ENCODE data around the gene BRD9. TPM values are rescaled to one million over a fixed set of nuclear protein-coding genes. Genes with fewer than 3 reads are reported as not detected.
A peak's percentile ranks its signal among the peaks of the same experiment; 100 is the strongest.
"Not testable (repeated sequence)": the region's sequence is repeated elsewhere in the genome, so short reads cannot be mapped to it uniquely, and the experiment has no call there.

The BRD9 gene
- total and polyA plus RNA-seq, 10 donors: 26.5 to 82.9 (median 39.1) TPM

DNA sequence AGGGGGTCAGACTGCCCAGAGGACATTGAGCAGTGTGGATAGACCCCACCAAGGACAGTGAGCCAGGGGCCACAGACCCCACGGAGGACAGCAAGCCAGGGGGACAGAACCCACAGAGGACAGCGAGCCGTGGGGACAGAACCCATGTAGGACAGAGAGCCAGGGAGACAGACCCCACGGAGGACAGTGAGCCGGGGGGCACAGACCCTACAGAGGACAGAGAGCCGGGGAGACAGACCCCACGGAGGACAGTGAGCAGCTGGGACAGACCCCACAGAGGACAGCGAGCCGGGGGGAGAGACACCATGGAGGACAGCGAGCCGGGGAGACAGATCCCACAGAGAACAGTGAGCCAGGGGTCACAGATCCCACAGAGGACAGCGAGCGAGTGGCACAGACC, 38.4 kb downstream of the BRD9 start:
- 83 to 89% (median 85%) methylated on average over 13 of the region's 13 CpGs for WGBS, 5 donors
- peak; percentile 51 for DNase-seq

DNA sequence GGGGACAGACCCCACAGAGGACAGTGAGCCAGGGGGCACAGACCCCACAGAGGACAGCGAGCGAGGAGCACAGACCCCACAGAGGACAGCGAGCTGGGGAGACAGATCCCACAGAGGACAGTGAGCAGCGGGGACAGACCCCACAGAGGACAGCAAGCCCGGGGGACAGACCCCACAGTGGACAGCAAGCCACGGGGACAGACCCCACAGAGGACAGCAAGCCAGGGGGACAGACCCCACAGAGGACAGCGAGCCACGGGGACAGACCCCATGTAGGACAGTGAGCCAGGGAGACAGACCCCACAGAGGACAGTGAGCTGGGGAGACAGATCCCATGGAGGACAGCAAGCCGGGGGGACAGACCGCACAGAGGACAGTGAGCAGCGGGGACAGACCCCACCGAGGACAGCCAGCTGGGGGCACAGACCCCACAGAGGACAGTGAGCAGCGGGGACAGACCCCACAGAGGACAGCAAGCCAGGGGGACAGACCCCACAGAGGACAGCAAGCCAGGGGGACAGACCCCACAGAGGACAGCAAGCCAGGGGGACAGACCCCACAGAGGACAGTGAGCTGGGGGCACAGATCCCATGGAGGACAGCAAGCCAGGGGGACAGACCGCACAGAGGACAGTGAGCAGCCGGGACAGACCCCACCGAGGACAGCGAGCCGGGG, 39.0 kb downstream of the BRD9 start:
- H3K4me1 ChIP-seq; H3K9me3 ChIP-seq; DNase-seq; H3K27ac ChIP-seq; intact Hi-C loops (cut with DNase I; ENCODE audit: low total_unique reads); H3K4me3 ChIP-seq; H3K36me3 ChIP-seq: not testable (repeated sequence)
- 87 to 94% (median 89%) methylated on average over 16 to 18 of the region's 18 CpGs for WGBS, 5 donors
- peaks cover 0 to 41% (median 3%) of the 10 kb centered on the region in 7 donors for H3K27me3 ChIP-seq (replicated peaks in 1 of 7)

More for the DNA sequence above, 38.4 kb downstream of the BRD9 start:
- no peaks in the 10 kb centered on the region for H3K9me3 ChIP-seq
- no peak overlapping the region for H3K27ac ChIP-seq
- H3K4me1 ChIP-seq: no peaks in the 10 kb centered on the region
- H3K4me3 ChIP-seq: no peak overlapping the region
- H3K36me3 ChIP-seq: peaks cover 0 to 8% (median 0%) of the 10 kb centered on the region in 6 donors
- TF ChIP-seq, protein P1, sequence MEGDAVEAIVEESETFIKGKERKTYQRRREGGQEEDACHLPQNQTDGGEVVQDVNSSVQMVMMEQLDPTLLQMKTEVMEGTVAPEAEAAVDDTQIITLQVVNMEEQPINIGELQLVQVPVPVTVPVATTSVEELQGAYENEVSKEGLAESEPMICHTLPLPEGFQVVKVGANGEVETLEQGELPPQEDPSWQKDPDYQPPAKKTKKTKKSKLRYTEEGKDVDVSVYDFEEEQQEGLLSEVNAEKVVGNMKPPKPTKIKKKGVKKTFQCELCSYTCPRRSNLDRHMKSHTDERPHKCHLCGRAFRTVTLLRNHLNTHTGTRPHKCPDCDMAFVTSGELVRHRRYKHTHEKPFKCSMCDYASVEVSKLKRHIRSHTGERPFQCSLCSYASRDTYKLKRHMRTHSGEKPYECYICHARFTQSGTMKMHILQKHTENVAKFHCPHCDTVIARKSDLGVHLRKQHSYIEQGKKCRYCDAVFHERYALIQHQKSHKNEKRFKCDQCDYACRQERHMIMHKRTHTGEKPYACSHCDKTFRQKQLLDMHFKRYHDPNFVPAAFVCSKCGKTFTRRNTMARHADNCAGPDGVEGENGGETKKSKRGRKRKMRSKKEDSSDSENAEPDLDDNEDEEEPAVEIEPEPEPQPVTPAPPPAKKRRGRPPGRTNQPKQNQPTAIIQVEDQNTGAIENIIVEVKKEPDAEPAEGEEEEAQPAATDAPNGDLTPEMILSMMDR (IDR thresholded peaks at IDR 0.05 in 8 of 11, conservative IDR thresholded peaks at IDR 0.05 in 3 of 11): no peak
- TF ChIP-seq POLR2A (IDR thresholded peaks at IDR 0.05) (no peak), POLR2AphosphoS5 (IDR thresholded peaks at IDR 0.05) (no peak)
- intact Hi-C loops (cut with DNase I; ENCODE audit: low total_unique reads): no loop called here
- H3K27me3 ChIP-seq (replicated peaks in 1 of 7): peaks cover 0 to 40% (median 3%) of the 10 kb centered on the region in 7 donors

DNA sequence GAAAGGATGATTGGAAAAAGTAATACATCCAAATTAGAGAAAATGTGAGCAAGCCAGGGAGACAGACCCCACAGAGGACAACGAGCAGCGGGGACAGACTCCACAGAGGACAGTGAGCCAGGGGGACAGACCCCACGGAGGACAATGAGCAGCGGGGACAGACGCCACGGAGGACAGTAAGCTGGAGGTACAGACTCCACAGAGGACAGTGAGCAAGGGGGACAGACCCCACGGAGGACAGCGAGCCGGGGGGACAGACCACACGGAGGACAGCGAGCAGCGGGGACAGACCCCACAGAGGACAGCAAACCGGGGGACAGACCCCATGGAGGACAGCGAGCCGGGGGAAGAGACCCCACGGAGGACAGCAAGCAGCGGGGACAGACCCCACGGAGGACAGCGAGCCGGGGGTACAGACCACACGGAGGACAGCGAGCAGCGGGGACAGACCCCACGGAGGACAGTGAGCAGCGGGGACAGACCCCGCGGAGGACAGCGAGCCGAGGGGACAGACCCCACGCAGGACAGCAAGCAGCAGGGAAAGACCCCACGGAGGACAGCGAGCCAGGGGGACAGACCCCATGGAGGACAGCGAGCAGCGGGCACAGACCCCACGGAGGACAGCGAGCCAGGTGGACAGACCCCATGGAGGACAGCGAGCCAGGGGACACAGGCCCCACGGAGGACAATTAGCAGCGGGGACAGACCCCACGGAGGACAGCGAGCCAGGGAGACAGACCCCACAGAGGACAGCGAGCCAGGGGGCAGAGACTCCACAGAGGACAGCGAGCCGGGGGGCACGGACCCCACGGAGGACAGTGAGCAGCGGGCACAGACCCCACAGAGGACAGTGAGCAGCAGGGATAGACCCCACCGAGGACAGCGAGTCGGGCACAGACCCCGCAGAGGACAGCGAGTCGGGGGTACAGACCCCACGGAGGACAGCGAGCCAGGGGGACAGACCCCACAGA, 39.9 kb downstream of the BRD9 start:
- Histone ChIP-seq H3K9me3 (no peaks in the 10 kb centered on the region), H3K36me3 (no peaks in the 10 kb centered on the region), H3K27ac (no peak overlapping the region), H3K4me3 (no peak overlapping the region), H3K27me3 (replicated peaks in 1 of 7) (peaks cover 0 to 41% (median 3%) of the 10 kb centered on the region in 7 donors), H3K4me1 (no peaks in the 10 kb centered on the region)
- peak; percentile 41 for DNase-seq
- TF ChIP-seq POLR2AphosphoS5 (IDR thresholded peaks at IDR 0.05) (no peak), POLR2A (IDR thresholded peaks at IDR 0.05) (no peak)
- TF ChIP-seq, protein P1 (IDR thresholded peaks at IDR 0.05 in 8 of 11, conservative IDR thresholded peaks at IDR 0.05 in 3 of 11): no peak
- WGBS, 5 donors: 91 to 95% (median 92%) methylated on average over 55 of the region's 55 CpGs
- intact Hi-C loops (cut with DNase I; ENCODE audit: low total_unique reads): no loop called here

DNA sequence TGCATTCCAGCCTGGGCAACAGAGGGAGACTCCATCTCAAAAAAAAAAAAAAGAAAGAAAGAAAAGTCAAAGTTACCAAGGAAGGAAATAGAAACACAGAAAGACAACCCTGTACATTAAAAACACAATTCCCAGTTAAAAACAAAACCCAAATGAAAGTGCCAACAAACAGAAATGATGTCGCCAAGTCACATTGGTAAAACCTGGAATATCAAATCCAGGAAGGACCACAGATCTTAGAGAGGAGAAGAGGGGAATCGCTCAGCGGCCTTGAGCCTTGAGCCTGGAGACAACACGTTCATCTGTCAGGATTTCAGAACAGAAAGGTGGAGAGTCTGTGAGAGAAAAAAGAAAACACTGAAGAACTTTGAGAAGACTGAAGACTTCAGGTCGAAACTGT, 40.6 kb downstream of the BRD9 start:
- DNase-seq: no peak
- peaks cover 0 to 41% (median 3%) of the 10 kb centered on the region in 7 donors for H3K27me3 ChIP-seq (replicated peaks in 1 of 7)
- H3K4me1 ChIP-seq: no peaks in the 10 kb centered on the region
- H3K27ac ChIP-seq: no peak overlapping the region
- no peaks in the 10 kb centered on the region for H3K9me3 ChIP-seq
- H3K36me3 ChIP-seq: no peaks in the 10 kb centered on the region
- no peak overlapping the region for H3K4me3 ChIP-seq
- TF ChIP-seq POLR2A (IDR thresholded peaks at IDR 0.05) (no peak), POLR2AphosphoS5 (IDR thresholded peaks at IDR 0.05) (no peak)
- TF ChIP-seq, protein P1 (IDR thresholded peaks at IDR 0.05 in 8 of 11, conservative IDR thresholded peaks at IDR 0.05 in 3 of 11): no peak
- WGBS, 5 donors: 60 to 74% (median 64%) methylated on average over 5 of the region's 5 CpGs
- intact Hi-C loops (cut with DNase I; ENCODE audit: low total_unique reads): no loop called here
